OCI-LY1 (cell line): ENCODE measurements around the gene TOR4A.
A peak's percentile ranks its signal among the peaks of the same experiment; 100 is the strongest.

Experiments
- H2AFZ ChIP-seq: fragments of 200-600 bp; sonication (generic), shearing (Covaris generic); 2 replicates; pipeline ENCODE4 v1.6.0; 2014; ENCODE audit warnings: antibody characterized with exemption, mild to moderate bottlenecking, low read length
- H3F3A ChIP-seq: fragments of 200-600 bp; sonication (generic), shearing (Covaris generic); 2 replicates; pipeline ENCODE4 v1.6.0; 2014; ENCODE audit warnings: mild to moderate bottlenecking, antibody characterized with exemption, low read length, moderate library complexity; ENCODE audit not compliant: insufficient read depth
- H3K27ac ChIP-seq: fragments of 200-600 bp; sonication (generic); 2 replicates; pipeline ENCODE4 v1.5.1; 2014; ENCODE audit warnings: low read length, mixed run types, mild to moderate bottlenecking, low read depth; ENCODE audit not compliant: poor library complexity, severe bottlenecking
- H3K27me3 ChIP-seq: fragments of 200-600 bp; sonication (generic); 2 replicates; pipeline ENCODE4 v1.6.0; 2014; ENCODE audit warnings: antibody characterized with exemption, mild to moderate bottlenecking, low read length, moderate library complexity; ENCODE audit not compliant: insufficient read depth
- H3K36me3 ChIP-seq: fragments of 200-600 bp; sonication (generic); 2 replicates; pipeline ENCODE4 v1.6.1; 2014; ENCODE audit warnings: mild to moderate bottlenecking, antibody characterized with exemption, low read length, moderate library complexity, mixed read lengths; ENCODE audit not compliant: insufficient read depth
- H3K4me1 ChIP-seq: fragments of 200-600 bp; sonication (generic); 2 replicates; pipeline ENCODE4 v1.5.1; 2014; ENCODE audit warnings: mild to moderate bottlenecking, low read length, moderate library complexity; ENCODE audit not compliant: insufficient read depth, severe bottlenecking
- H3K4me2 ChIP-seq: fragments of 200-600 bp; sonication (generic), shearing (Covaris generic); 2 replicates; pipeline ENCODE4 v1.6.1; 2014; ENCODE audit warnings: low read length
- H3K4me3 ChIP-seq: fragments of 200-600 bp; sonication (generic); 2 replicates; pipeline ENCODE4 v1.5.1; 2014; ENCODE audit warnings: low read length, low read depth, mild to moderate bottlenecking, mixed read lengths; ENCODE audit not compliant: poor library complexity, severe bottlenecking
- H3K79me2 ChIP-seq: fragments of 200-600 bp; shearing (Covaris generic); 2 replicates; pipeline ENCODE4 v1.6.1; 2016; ENCODE audit warnings: mixed run types, low read length, mixed read lengths; ENCODE audit not compliant: insufficient read depth
- H3K9ac ChIP-seq: fragments of 200-600 bp; sonication (generic), shearing (Covaris generic); 2 replicates; pipeline ENCODE4 v1.6.1; 2014; ENCODE audit warnings: mild to moderate bottlenecking, low read length, mixed read lengths
- H3K9me2 ChIP-seq: fragments of 200-600 bp; sonication (generic), shearing (Covaris generic); 2 replicates; pipeline ENCODE4 v1.6.1; 2014; ENCODE audit warnings: low read depth, mild to moderate bottlenecking, low read length, mixed read lengths
- H3K9me3 ChIP-seq: fragments of 200-600 bp; shearing (Covaris generic); 2 replicates; pipeline ENCODE4 v1.6.1; 2014; ENCODE audit warnings: low read length, mixed read lengths
- H4K20me1 ChIP-seq: fragments of 200-600 bp; sonication (generic), shearing (Covaris generic); 2 replicates; pipeline ENCODE4 v1.6.0; 2016; ENCODE audit warnings: mild to moderate bottlenecking, low read length; ENCODE audit not compliant: insufficient read depth
- CTCF ChIP-seq: fragments of 200-600 bp; sonication (generic), shearing (Covaris generic); IDR thresholded peaks from 2 replicates; pipeline ENCODE4 v1.5.1; 2017; ENCODE audit warnings: mild to moderate bottlenecking, antibody characterized with exemption, low read length, moderate library complexity, mixed read lengths
- EZH2 ChIP-seq: fragments of 200-600 bp; sonication (generic), shearing (Covaris generic); IDR thresholded peaks from 2 replicates; pipeline ENCODE4 v1.8.0; 2017; ENCODE audit warnings: borderline replicate concordance, mixed run types, mild to moderate bottlenecking, antibody characterized with exemption, low read length, moderate library complexity, mixed read lengths

Gene TOR4A

DNA sequence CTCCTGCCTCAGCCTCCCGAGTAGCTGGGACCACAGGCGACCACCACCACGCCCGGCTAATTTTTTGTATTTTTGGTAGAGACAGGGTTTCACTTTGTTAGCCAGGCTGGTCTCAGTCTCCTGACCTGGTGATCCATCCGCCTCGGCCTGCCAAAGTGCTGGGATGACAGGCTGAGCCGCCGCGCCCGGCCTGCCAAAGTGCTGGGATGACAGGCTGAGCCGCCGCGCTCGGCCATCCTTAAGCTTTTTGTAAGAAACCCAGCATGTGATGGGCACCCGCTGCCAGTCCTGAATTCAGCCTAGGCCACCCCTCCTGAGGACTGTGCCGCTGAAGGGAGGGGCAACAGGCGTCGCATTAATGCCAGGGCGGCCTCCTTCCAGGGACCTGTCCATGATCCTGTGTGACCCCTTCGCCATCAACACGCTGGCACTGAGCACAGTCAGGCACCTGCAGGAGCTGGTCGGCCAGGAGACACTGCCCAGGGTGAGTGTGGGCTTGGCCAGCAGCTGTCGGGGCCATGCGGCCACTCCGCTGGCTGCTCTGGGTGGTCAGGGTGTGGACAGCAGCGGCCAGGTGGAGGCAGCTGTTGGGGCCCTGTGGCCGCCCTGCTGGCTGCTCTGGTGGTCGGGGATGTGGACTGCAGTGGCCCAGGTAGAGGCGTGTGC lies 11.9 kb upstream of the TOR4A start:
- H3K9me2 ChIP-seq = no peaks in the 10 kb centered on the region
- no peak overlapping the region for H2AFZ ChIP-seq
- H3K36me3 ChIP-seq = peaks cover 37% of the 10 kb centered on the region
- H3K4me3 ChIP-seq = no peak overlapping the region
- no peaks in the 10 kb centered on the region for H3F3A ChIP-seq
- no peaks in the 10 kb centered on the region for H4K20me1 ChIP-seq
- no peak overlapping the region for H3K4me2 ChIP-seq
- no peak overlapping the region for H3K9ac ChIP-seq
- no peaks in the 10 kb centered on the region for H3K79me2 ChIP-seq
- H3K27me3 ChIP-seq = no peaks in the 10 kb centered on the region
- peaks cover 34% of the 10 kb centered on the region for H3K4me1 ChIP-seq
- TF ChIP-seq CTCF = no peak
- no peak for TF ChIP-seq EZH2
- no peak overlapping the region for H3K27ac ChIP-seq
- no peaks in the 10 kb centered on the region for H3K9me3 ChIP-seq

GRCh38 chr9:137266162-137266527 lies 11.4 kb upstream of the TOR4A start:
- Histone ChIP-seq H3K4me3 (no peak overlapping the region), H3K27ac (no peak overlapping the region), H3K9me3 (no peaks in the 10 kb centered on the region), H3K9me2 (no peaks in the 10 kb centered on the region), H3K4me2 (no peak overlapping the region), H2AFZ (no peak overlapping the region), H3K4me1 (peaks cover 37% of the 10 kb centered on the region), H4K20me1 (no peaks in the 10 kb centered on the region), H3K79me2 (no peaks in the 10 kb centered on the region), H3K9ac (no peak overlapping the region), H3K27me3 (no peaks in the 10 kb centered on the region), H3F3A (no peaks in the 10 kb centered on the region), H3K36me3 (peaks cover 41% of the 10 kb centered on the region)
- TF ChIP-seq CTCF = no peak
- no peak for TF ChIP-seq EZH2

DNA sequence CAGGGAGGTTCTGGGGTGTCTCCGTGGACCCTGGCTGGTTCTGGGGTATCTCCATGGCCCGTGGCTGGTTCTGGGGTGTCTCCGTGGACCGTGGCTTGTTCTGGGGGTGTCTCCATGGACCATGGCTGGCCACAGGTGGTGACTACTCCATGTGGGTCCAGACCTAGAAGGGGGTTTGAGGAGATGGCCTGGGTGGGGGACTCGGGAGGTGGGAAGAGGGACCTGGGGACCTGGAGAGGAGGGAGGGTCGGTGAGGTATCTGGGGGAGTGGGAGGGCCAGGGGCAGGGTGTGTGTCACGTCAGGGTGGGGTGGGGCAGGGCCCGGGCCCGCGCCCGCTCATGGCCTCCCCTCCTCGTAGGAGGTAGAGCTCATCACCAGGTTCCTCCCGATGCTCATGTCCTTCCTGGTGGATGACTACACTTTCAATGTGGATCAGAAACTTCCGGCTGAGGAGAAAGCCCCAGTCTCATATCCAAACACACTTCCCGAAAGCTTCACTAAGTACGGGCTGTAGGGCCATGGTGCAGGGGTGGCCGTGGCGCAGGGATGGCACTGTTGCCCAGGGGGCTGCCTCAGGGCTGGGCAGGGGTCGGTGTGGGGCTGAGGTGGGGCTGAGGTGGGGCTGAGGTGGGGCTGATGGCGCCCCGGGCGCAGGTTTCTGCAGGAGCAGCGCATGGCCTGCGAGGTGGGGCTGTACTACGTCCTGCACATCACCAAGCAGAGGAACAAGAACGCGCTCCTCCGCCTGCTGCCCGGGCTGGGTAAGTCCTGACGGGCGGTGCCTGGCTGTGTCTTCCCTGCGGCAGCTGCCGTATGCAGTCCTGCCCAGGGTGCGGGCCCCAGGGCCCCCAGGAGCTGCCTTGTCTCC lies 10.7 kb upstream of the TOR4A start:
- H3K36me3 ChIP-seq = peaks cover 41% of the 10 kb centered on the region
- H3K79me2 ChIP-seq = no peaks in the 10 kb centered on the region
- H3K9ac ChIP-seq = 0 out of 2 replicates have a peak overlapping the region, but pooled peaks have one; percentile 39
- H3K9me2 ChIP-seq = no peaks in the 10 kb centered on the region
- H4K20me1 ChIP-seq = no peaks in the 10 kb centered on the region
- TF ChIP-seq EZH2 = no peak
- no peak for TF ChIP-seq CTCF
- no peaks in the 10 kb centered on the region for H3K9me3 ChIP-seq
- peak overlapping the region; percentile 92 for H3K27ac ChIP-seq
- H3F3A ChIP-seq = no peaks in the 10 kb centered on the region
- peaks cover 42% of the 10 kb centered on the region for H3K4me1 ChIP-seq
- peak overlapping the region; percentile 74 for H3K4me2 ChIP-seq
- no peaks in the 10 kb centered on the region for H3K27me3 ChIP-seq
- H3K4me3 ChIP-seq = peak overlapping the region; percentile 58
- H2AFZ ChIP-seq = no peak overlapping the region
